HCT116 (cell line): Measurements from ENCODE around the gene PSME4. TPM values are rescaled to one million over a fixed set of nuclear protein-coding genes. Genes with fewer than 3 reads are reported as not detected.

ENCODE experiments used
- ATAC-seq: fragments of 200-7000 bp; cut with Tn5 transposase; 2 replicates; pipeline ENCODE4 v1.9.1; 2020; ENCODE audit warnings: mild to moderate bottlenecking, moderate library complexity
- BruUV-seq: library from RNA; stranded (reverse); fragments of 400-500 nt; replicated peaks from 2 replicates; lab custom pipeline; 2021; lab: Mats Ljungman, UMichigan
- CTCF ChIA-PET: fragments of 300-600 bp; sonication (Branson Sonifier 250); formaldehyde crosslinking; loops from one replicate; lab custom pipeline; 2021; ENCODE audit warnings: antibody characterized with exemption; lab: Charles Lee
- POLR2A ChIA-PET: fragments of 300-600, 350-600 bp; sonication (Branson Sonifier 250); formaldehyde crosslinking; loops from one replicate; lab custom pipeline; 2021; ENCODE audit warnings: antibody characterized with exemption; lab: Charles Lee
- RAD21 ChIA-PET, 2 experiments: fragments of 300-600 bp; sonication (Branson Sonifier 250); formaldehyde crosslinking; loops; one replicate each; lab custom pipeline; 2023; ENCODE audit warnings: low total read pairs in 2 of 2; ENCODE audit not compliant: uncharacterized antibody in 2 of 2, unreplicated experiment in 2 of 2, low non-redundant PET in 1 of 2; lab: Charles Lee
- DNase-seq: peaks from one replicate; pipeline ENCODE4 v3.0.0-alpha.2; 2010; ENCODE audit warnings: low read depth, low spot score
- H2AFZ ChIP-seq: fragments of 200-600 bp; shearing (Covaris generic), sonication (generic); 2 replicates; pipeline ENCODE4 v1.6.1; 2017; ENCODE audit warnings: low read depth, mixed run types, mixed read lengths, antibody characterized with exemption, low read length; ENCODE audit not compliant: poor library complexity, severe bottlenecking
- H3K27ac ChIP-seq: 2 replicates; pipeline ENCODE4 v1.5.1; 2012; ENCODE audit warnings: low read depth, low read length
- H3K27me3 ChIP-seq: fragments of 200-600 bp; sonication (generic); 2 replicates; pipeline ENCODE4 v1.6.1; 2016; ENCODE audit warnings: mixed run types, low read length, mixed read lengths; ENCODE audit not compliant: insufficient read depth
- H3K36me3 ChIP-seq, 2 experiments: fragments of 200-500 bp in 1 of 2; fragments of 200-600 bp in 1 of 2; sonication (Bioruptor generic) in 1 of 2; sonication (generic) in 1 of 2; 2 replicates each; pipeline versions ENCODE4 v1.5.1 to v1.6.1; 2014 to 2016; ENCODE audit warnings: low read length in 2 of 2, inconsistent platforms in 1 of 2, mixed read lengths in 1 of 2, mixed run types in 1 of 2; ENCODE audit not compliant: insufficient read depth in 2 of 2, control insufficient read depth in 1 of 2
- H3K4me1 ChIP-seq, 2 experiments: fragments of 200-600 bp in 1 of 2; sonication (generic) in 1 of 2; 2 replicates each; pipeline versions ENCODE4 v1.5.1 to v1.6.1; 2012 to 2017; ENCODE audit warnings: low read length in 2 of 2, inconsistent platforms in 1 of 2, mild to moderate bottlenecking in 1 of 2, mixed read lengths in 1 of 2, mixed run types in 1 of 2, moderate library complexity in 1 of 2; ENCODE audit not compliant: insufficient read depth in 2 of 2, control insufficient read depth in 1 of 2
- H3K4me2 ChIP-seq: fragments of 200-600 bp; sonication (generic); 2 replicates; pipeline ENCODE4 v1.6.1; 2017; ENCODE audit warnings: mixed run types, low read length, mixed read lengths
- H3K4me3 ChIP-seq, 2 experiments: fragments of 200-600 bp in 1 of 2; sonication (generic) in 1 of 2; replicated peaks in 1 of 2; 2 replicates each; pipeline ENCODE4 v1.5.1; 2011 to 2016; ENCODE audit warnings: low read length in 2 of 2, control low read depth in 1 of 2, low read depth in 1 of 2, mild to moderate bottlenecking in 1 of 2, mixed read lengths in 1 of 2, mixed run types in 1 of 2
- H3K79me2 ChIP-seq: fragments of 200-600 bp; sonication (generic); 2 replicates; pipeline ENCODE4 v1.6.1; 2017; ENCODE audit warnings: mild to moderate bottlenecking, mixed run types, low read length, moderate library complexity, mixed read lengths; ENCODE audit not compliant: insufficient read depth
- H3K9ac ChIP-seq: fragments of 200-600 bp; sonication (generic); 2 replicates; pipeline ENCODE4 v1.6.1; 2016; ENCODE audit warnings: low read length, mixed read lengths
- H3K9me2 ChIP-seq: fragments of 200-600 bp; sonication (generic), shearing (Covaris generic); 2 replicates; pipeline ENCODE4 v1.6.1; 2017; ENCODE audit warnings: mixed run types, mild to moderate bottlenecking, moderate library complexity; ENCODE audit not compliant: insufficient read depth
- H3K9me3 ChIP-seq, 2 experiments: fragments of 200-500 bp in 1 of 2; fragments of 200-600 bp in 1 of 2; sonication (Bioruptor generic) in 1 of 2; sonication (generic) in 1 of 2; 2 replicates each; pipeline ENCODE4 v1.6.1; 2014 to 2017; ENCODE audit warnings: low read length in 2 of 2, mixed read lengths in 2 of 2, inconsistent platforms in 1 of 2, low read depth in 1 of 2, mild to moderate bottlenecking in 1 of 2, mixed run types in 1 of 2, moderate library complexity in 1 of 2; ENCODE audit not compliant: control insufficient read depth in 1 of 2, insufficient read depth in 1 of 2
- H4K20me1 ChIP-seq: fragments of 200-600 bp; sonication (generic), shearing (Covaris generic); 2 replicates; pipeline ENCODE4 v1.6.1; 2017; ENCODE audit warnings: mixed run types, mild to moderate bottlenecking, moderate library complexity; ENCODE audit not compliant: insufficient read depth
- ATF3 ChIP-seq: IDR thresholded peaks from 2 replicates; pipeline ENCODE4 v1.6.1; 2012
- CBX3 ChIP-seq: IDR thresholded peaks from 2 replicates; pipeline ENCODE4 v1.6.1; 2012; ENCODE audit warnings: low read depth
- CEBPB ChIP-seq: IDR thresholded peaks from 2 replicates; pipeline ENCODE4 v1.6.1; 2012; ENCODE audit warnings: low read depth
- EGR1 ChIP-seq: IDR thresholded peaks from 2 replicates; pipeline ENCODE4 v1.6.1; 2012; ENCODE audit warnings: low read depth
- EZH2 ChIP-seq: fragments of 200-600 bp; sonication (generic); IDR thresholded peaks from 2 replicates; pipeline ENCODE4 v1.6.1; 2017; ENCODE audit warnings: antibody characterized with exemption, mixed run types
- FOSL1 ChIP-seq: IDR thresholded peaks from 2 replicates; pipeline ENCODE4 v1.6.1; 2012; ENCODE audit warnings: low read depth
- JUND ChIP-seq: IDR thresholded peaks from 2 replicates; pipeline ENCODE4 v1.6.1; 2012
- POLR2AphosphoS5 ChIP-seq: IDR thresholded peaks from 2 replicates; pipeline ENCODE4 v1.6.1; 2011; ENCODE audit warnings: mild to moderate bottlenecking, low read depth, low read length, moderate library complexity
- RAD21 ChIP-seq: IDR thresholded peaks from 2 replicates; pipeline ENCODE4 v1.6.1; 2012; ENCODE audit warnings: low read depth, mild to moderate bottlenecking
- REST ChIP-seq: IDR thresholded peaks from 2 replicates; pipeline ENCODE4 v1.6.1; 2012; ENCODE audit warnings: low read depth
- SP1 ChIP-seq: IDR thresholded peaks from 2 replicates; pipeline ENCODE4 v1.6.1; 2012; ENCODE audit warnings: low read depth
- SRF ChIP-seq: IDR thresholded peaks from 2 replicates; pipeline ENCODE4 v1.6.1; 2012; ENCODE audit warnings: low read depth
- TCF7L2 ChIP-seq: IDR thresholded peaks from 2 replicates; pipeline ENCODE4 v1.7.0; 2011; ENCODE audit warnings: borderline replicate concordance, inconsistent platforms; ENCODE audit not compliant: insufficient read depth, insufficient read length; ENCODE audit errors: extremely low read depth
- YY1 ChIP-seq: IDR thresholded peaks from 2 replicates; pipeline ENCODE4 v1.6.1; 2011; ENCODE audit warnings: low read length, low read depth, moderate library complexity, mild to moderate bottlenecking; ENCODE audit not compliant: insufficient replicate concordance; ENCODE audit errors: extremely low read depth
- intact Hi-C: fragments of 100-400 bp; cut with micrococcal nuclease; formaldehyde crosslinking; loops from 2 replicates; pipeline ENCODE4 v1.10.0; 2022
- total RNA-seq: library from RNA; stranded (reverse); gene quantifications from one replicate; pipeline ENCODE4 v1.2.1, GENCODE V29; 2021; ENCODE audit not compliant: unreplicated experiment

PSME4 gene
- total RNA-seq, 1 experiment from 2014 or later = 53.2 TPM

GRCh38 chr2:53829273-53829979, 141.4 kb downstream of the PSME4 start:
- ATAC-seq (no peak), DNase-seq (no peak)
- Histone ChIP-seq H3K9me3 (no peaks in the 10 kb centered on the region), H3K9me2 (no peaks in the 10 kb centered on the region), H3K79me2 (no peaks in the 10 kb centered on the region), H3K4me1 (no peaks in the 10 kb centered on the region), H3K36me3 (no peaks in the 10 kb centered on the region), H4K20me1 (no peaks in the 10 kb centered on the region), H3K27ac (no peak overlapping the region), H3K27me3 (no peaks in the 10 kb centered on the region), H3K4me2 (no peak overlapping the region), H3K4me3 (no peak overlapping the region), H2AFZ (no peak overlapping the region), H3K9ac (no peak overlapping the region)
- ChIA-PET CTCF (no interaction called here), RAD21 (no interaction called here), POLR2A (interaction anchor here (0.7 kb wide), 1 partner anchor 39 kb away, joined by 3 read pairs; no protein-coding TSS in a partner anchor)
- intact Hi-C loops = no loop called here
- no peak for TF ChIP-seq CBX3
- TF ChIP-seq EZH2 = no peak
- no peak for TF ChIP-seq SRF
- TF ChIP-seq ATF3 = no peak
- no peak for TF ChIP-seq SP1
- no peak for TF ChIP-seq TCF7L2
- no peak for TF ChIP-seq EGR1
- TF ChIP-seq YY1 = no peak
- TF ChIP-seq RAD21 = no peak
- no peak for TF ChIP-seq FOSL1
- TF ChIP-seq CEBPB = no peak
- BruUV-seq = no TSS peak

DNA sequence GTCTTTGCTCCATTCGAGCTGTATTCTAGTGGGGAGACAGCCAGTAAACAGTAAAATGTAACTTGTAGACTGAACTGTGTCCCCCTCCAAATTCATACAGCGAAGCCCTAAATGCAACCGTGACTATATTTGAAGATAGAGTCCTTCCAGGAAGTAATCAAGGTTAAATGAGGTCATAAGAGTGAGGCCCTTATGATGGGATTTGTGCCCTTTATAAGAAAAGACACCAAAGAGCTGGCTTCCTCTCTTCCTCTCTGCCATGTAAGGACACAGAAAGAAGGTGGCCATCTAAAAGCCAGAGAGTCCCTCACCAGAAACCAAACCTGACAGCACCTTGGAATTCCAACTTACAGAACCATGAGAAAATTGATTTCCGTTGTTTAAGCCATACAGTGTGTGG, 142.5 kb downstream of the PSME4 start:
- Histone ChIP-seq H3K27ac (no peak overlapping the region), H3K9me3 (no peaks in the 10 kb centered on the region), H3K27me3 (no peaks in the 10 kb centered on the region), H2AFZ (no peak overlapping the region), H3K4me1 (no peaks in the 10 kb centered on the region), H3K4me3 (no peak overlapping the region), H3K9ac (no peak overlapping the region), H4K20me1 (no peaks in the 10 kb centered on the region), H3K79me2 (no peaks in the 10 kb centered on the region), H3K9me2 (no peaks in the 10 kb centered on the region), H3K4me2 (no peak overlapping the region), H3K36me3 (no peaks in the 10 kb centered on the region)
- no peak for TF ChIP-seq JUND
- TF ChIP-seq REST = no peak
- TF ChIP-seq SRF = no peak
- TF ChIP-seq CBX3 = no peak
- TF ChIP-seq POLR2AphosphoS5 = no peak
- no peak for TF ChIP-seq FOSL1
- TF ChIP-seq YY1 = no peak
- ChIA-PET POLR2A (no interaction called here), CTCF (no interaction called here), RAD21 (no interaction called here)
- no peak for DNase-seq
- BruUV-seq = no TSS peak
- intact Hi-C loops = no loop called here
- no peak for ATAC-seq
